Activated naive CD4-positive, alpha-beta T cell treated with Interleukin-2 at 50 U/mL for 16 hours (primary cell): ENCODE data around the gene PRKX.
"Not testable (repeated sequence)": the region's sequence is repeated elsewhere in the genome, so short reads cannot be mapped to it uniquely, and the experiment has no call there.

Experiments used
- DNase-seq: peaks from one replicate; pipeline ENCODE4 v3.0.0-alpha.2; 2020

The PRKX gene

DNA sequence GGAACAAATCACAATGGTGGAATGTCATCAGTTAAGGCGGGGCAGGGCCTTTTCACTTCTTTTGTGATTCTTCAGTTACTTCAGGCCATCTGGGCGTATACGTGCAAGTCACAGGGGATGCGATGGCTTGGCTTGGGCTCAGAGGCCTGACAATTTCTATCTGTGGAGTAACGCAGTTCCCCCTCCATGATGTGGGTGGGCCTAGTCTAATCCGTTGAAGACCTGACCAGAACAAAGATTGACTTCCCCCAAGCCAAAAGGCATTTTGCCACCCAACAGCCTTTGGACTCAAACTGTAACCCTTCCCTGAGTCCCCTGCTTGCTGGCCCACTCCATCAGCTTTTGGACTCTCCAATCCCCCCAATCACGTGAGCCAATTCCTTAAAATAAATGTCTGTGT is 153.4 kb downstream of the PRKX start:
- not testable (repeated sequence) for DNase-seq
